ENCODE data around the gene CCDC13. TPM values are rescaled to one million over a fixed set of nuclear protein-coding genes. Genes with fewer than 3 reads are reported as not detected.

CCDC13 gene
- total RNA-seq, 4 donors from 2014 or later, result 1.7 to 1.9 TPM; not detected in 2

GRCh38 chr3:42749753-42750231 lies 23.3 kb downstream of the CCDC13 start:
- no peak for DNase-seq
- TF ChIP-seq POLR2A (IDR thresholded peaks at IDR 0.05) (no peak), CTCF (IDR thresholded peaks at IDR 0.05) (peak; percentile 29 to 43 (median 32))
- no peaks in the 10 kb centered on the region for H3K36me3 ChIP-seq
- H3K27me3 ChIP-seq, result no peaks in the 10 kb centered on the region
- H3K4me3 ChIP-seq, result no peak overlapping the region
- intact Hi-C loops (cut with DNase I; ENCODE audit: low total_unique reads), result no loop called here
- peak overlapping the region in 1 of 2 donors; percentile 21 for H3K27ac ChIP-seq
- no peaks in the 10 kb centered on the region for H3K9me3 ChIP-seq
- peaks cover 0 to 12% of the 10 kb centered on the region in 2 donors for H3K4me1 ChIP-seq

- H3K27ac ChIP-seq, result peak overlapping the region in 1 of 2 donors; percentile 21
- intact Hi-C loops (cut with DNase I; ENCODE audit: low total_unique reads), result no loop called here
- no peak for TF ChIP-seq POLR2A (IDR thresholded peaks at IDR 0.05)
- TF ChIP-seq CTCF (IDR thresholded peaks at IDR 0.05), result no peak
- peak in 1 of 2 donors; percentile 10 for DNase-seq
- no peaks in the 10 kb centered on the region for H3K9me3 ChIP-seq
- H3K4me3 ChIP-seq, result no peak overlapping the region
- H3K27me3 ChIP-seq, result no peaks in the 10 kb centered on the region
- peaks cover 0 to 12% of the 10 kb centered on the region in 2 donors for H3K4me1 ChIP-seq
- H3K36me3 ChIP-seq, result no peaks in the 10 kb centered on the region
Observed at GRCh38 chr3:42749025-42749752, 23.9 kb downstream of the CCDC13 start.

- no peak overlapping the region for H3K27ac ChIP-seq
Observed at GRCh38 chr3:42747581-42747980, 25.5 kb downstream of the CCDC13 start.

GRCh38 chr3:42746455-42747450 lies 26.3 kb downstream of the CCDC13 start:
- intact Hi-C loops (cut with DNase I; ENCODE audit: low total_unique reads), result no loop called here
- Histone ChIP-seq H3K4me3 (no peak overlapping the region), H3K4me1 (peaks cover 0 to 12% of the 10 kb centered on the region in 2 donors)

More at GRCh38 chr3:42747581-42747980, 25.5 kb downstream of the CCDC13 start:
- Histone ChIP-seq H3K4me3 (no peak overlapping the region), H3K27me3 (no peaks in the 10 kb centered on the region), H3K4me1 (peaks cover 0 to 12% of the 10 kb centered on the region in 2 donors), H3K36me3 (no peaks in the 10 kb centered on the region), H3K9me3 (no peaks in the 10 kb centered on the region)
- no peak for DNase-seq
- intact Hi-C loops (cut with DNase I; ENCODE audit: low total_unique reads), result no loop called here
- TF ChIP-seq POLR2A (IDR thresholded peaks at IDR 0.05), result no peak

More at GRCh38 chr3:42746455-42747450, 26.3 kb downstream of the CCDC13 start:
- DNase-seq, result no peak
- H3K36me3 ChIP-seq, result no peaks in the 10 kb centered on the region
- peak overlapping the region; percentile 70 to 85 for H3K27ac ChIP-seq
- no peaks in the 10 kb centered on the region for H3K27me3 ChIP-seq
- TF ChIP-seq POLR2A (IDR thresholded peaks at IDR 0.05) (no peak), CTCF (IDR thresholded peaks at IDR 0.05) (no peak)
- no peaks in the 10 kb centered on the region for H3K9me3 ChIP-seq
